GM11168 (cell line): ENCODE results near the gene TRIM9.

Experiments used
- in situ Hi-C: fragments of 300-500 bp; cut with MboI; formaldehyde crosslinking; loops from one replicate; pipeline ENCODE4 v1.12.0; 2022; ENCODE audit warnings: low sequenced_read_pairs; ENCODE audit not compliant: unreplicated experiment

The TRIM9 gene

DNA sequence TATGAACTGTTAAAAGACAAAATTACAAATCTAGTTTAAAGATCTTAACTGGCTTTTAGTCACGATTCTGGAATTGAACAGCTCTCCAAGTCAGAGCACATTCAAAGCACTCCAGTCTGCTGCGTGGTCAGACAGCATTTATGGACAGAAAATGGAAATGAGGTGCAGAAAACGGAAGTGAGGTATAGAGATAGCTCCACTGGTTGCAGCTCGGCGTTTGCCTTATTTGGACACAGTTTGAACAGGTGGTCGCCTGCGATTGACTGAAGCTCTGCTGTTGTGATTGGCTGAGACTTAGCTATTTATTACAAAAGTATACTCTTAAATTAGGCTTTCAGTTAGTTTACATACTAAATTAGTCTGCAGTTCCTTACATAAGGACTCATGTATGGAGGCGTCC lies 28.3 kb downstream of the TRIM9 start:
- in situ Hi-C loops: no loop called here

DNA sequence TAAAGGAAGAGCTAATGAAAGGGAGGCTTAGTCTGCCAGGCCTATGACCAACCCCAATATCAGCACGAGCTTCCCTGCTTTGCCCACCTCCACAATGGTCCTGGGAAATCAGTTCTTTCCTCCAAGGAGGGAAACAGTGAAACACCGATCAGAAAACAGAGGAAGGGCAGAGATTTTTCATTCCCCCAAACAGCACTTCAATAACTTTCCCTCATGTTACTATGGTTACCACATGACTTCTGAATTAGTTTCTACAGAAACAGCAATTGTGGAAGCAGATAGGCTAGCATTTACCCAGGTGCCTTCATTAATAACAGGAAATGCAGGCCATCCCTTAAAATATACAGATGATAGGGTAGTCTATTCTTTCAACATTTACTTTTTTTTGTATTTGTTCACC lies 35.9 kb downstream of the TRIM9 start:
- in situ Hi-C loops: no loop called here

DNA sequence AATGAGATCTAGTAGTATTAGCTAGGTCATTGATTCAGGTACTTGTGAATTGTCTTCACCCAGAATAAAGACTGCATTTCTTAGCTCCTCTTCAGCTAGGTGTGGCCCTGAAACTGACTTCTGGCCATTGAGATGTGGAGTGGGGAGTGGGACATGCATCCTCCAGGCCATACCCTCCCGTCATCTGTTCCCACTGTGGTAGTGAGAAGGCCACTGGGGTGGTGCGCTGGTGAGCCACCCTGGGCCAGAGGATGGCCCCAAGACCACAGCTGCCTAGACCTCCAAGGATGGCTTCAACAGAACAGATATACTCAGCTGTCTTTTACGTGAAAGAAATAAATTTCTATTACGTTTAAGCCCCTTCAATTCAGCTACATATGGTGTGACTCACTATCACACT lies 36.5 kb downstream of the TRIM9 start:
- in situ Hi-C loops: no loop called here

DNA sequence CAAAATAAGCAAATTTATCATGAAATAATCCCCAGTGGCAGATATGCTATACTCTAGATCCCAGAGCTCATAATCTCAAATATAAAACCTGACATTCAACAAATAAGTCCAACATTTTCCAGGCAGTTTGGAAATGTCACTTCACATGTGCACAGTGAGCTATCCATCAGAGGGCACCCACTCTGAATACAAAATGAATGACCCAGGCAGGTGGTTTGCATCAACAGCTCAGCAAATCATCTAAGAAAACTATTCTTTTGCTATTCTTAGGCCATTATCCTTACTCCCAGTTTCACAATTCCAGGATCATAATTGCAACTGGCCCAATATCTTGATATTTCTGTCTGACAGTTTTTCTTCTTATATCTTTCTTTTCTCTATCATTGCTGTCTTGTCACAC lies 38.5 kb downstream of the TRIM9 start:
- in situ Hi-C loops: no loop called here

DNA sequence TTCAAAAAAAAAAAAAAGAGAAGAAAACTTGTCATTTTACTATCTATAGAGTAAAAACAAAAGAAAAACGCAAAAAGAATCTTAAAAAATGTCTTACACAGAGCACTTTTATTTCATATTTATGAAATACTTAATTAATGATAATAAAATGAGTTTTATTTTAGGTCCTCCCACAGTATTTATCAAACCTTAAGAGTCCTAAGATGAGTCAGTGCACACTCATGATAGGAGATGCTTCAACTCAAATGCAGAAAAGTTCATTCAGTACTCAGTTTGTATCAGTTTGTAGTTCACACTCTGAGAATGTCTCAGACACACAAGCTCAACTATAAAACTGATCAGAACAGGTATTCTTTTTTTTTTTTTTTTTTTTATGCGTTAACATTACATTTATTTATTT lies 41.7 kb downstream of the TRIM9 start:
- in situ Hi-C loops: no loop called here

DNA sequence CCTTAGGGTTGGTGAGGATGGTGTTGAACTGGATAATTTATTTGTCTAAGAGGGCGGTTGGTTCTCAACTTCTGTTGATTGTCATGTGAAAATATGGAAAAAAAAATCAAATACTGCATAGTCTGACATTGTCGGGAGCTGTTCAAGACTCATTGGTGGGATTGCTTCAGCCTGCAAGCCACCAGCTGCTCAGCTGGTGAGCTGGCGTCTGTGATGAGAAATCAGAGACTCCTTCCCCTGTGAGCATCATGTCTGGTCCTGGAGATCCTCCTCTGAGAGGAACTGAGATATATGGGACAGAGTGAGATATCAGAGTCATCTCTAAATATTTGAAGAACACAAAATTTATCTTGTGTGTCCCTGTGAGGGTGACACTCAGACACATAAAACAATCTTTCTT lies 49.9 kb downstream of the TRIM9 start:
- in situ Hi-C loops: no loop called here

DNA sequence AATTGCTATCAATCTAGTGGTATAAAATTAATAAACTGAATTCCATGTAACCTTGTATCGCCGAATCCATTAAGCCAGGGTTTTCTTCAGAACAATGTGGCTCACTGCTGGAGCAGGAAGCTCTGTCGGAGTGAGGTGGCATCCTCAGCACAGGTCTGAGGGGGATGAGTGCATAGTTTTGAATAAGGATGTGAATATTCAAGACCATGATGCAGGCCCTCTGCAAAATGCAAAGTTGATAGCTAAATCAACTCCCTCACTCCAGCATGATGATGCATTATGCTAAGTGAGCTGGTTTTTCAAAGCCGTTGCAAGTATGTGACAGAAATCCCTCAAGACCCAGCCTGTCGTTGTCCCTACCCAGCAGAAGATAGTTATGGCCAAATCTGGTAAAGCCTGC lies 53.0 kb downstream of the TRIM9 start:
- in situ Hi-C loops: no loop called here

DNA sequence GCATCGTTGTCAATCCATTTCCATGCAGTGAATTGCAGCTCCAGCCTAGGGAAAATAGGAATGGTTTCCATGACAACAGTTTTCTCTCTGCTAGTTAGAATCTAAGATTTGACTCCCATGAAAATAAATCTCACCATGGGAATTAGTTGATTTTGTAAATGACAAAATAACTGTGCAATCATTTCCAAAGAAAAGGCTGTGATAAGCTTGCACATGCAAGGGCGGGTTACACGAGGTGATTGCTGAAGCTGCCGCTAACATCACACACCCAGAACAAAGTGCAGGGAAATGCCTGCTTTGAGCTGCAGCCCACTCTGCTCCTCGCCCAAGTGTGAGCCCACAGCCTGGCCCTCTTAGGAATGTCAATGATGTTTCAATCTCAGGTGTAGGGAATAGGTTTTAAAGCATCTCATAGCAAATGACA lies 53.8 kb downstream of the TRIM9 start:
- in situ Hi-C loops: no loop called here

DNA sequence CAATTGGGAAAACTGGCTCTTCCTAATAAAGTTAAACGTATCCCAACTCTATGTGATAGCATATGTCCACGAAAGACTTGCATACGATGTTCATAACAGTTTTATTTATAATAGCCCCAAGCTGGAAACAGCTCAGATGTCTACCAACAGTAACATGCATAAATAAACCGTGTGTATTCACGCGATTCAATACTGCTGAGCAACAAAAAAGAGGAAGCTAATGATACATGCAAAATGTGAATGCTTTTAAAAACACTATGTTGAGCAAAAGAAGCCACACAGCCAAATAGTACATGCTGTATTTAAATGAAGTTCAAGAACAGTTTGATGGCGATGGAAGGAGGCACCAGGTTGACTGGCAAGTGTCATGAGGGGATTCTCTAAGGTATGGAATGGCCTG lies 55.7 kb downstream of the TRIM9 start:
- in situ Hi-C loops: no loop called here

DNA sequence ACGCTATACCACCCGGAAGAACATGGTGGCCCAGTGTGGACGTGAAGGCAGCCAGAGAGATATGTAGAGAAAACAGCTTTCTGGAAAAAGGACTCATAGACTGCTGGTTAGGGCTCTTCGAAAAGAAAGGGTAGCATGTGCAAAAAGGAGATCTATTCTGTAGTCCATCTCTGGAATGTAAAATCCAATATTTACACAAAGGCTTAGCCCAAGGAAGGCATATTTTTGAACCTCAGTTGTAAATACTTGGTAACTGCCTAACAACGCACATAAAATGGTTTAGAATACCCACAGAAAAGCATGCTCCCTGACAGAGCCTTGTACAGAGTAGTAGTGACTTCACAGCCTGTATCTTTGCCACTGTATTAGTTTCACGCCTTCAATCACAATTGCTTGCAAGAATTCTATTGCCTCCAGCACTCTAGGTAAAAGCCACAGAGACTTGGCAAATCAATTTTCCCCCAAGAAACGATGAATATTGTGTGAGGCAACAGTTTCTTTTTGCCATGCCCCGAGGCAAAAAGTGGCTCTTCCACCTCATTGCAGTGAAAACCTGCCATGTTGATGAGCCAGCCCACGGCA lies 59.2 kb downstream of the TRIM9 start:
- in situ Hi-C loops: no loop called here

DNA sequence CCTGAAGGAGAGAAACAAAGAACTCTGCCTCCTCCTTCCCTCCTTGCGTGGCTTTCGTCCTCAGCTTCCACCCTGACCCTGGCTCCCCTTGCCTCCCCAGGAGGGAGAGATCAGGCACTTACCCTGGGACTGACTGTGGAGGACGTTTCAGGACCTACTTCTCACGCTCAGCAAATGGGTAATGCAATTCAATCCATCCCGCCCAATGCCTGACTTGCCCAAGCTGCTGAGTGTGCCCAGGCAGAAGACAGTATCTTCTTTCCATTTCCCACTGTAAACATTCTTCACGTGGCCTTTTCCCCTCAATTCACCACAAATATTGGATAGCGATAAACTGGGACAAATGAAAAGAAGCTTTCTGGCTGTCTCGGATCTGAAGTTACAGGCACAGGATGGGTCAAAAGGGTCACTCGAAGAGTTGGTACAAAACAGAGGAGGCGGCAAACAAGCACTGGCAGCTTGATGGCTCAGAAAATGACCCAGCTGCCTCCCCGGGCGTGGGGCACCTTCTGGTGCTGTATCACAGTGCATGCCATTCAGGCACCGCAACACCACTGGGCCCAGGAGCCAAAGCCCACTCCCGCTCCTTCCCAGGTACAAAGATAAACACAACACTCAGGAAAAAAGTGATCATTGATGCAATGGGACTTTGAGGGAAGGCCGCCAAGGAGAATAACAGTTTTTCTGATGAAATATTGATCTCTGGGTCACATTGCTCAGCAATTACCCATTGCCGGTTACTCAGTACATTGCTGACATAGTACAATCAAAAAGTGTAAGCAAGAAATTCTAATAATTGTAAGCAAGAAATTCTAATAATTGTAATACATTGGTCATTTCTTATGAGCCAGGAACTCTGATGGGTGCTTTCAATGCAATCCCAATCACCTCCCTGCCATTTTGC lies 65.8 kb downstream of the TRIM9 start:
- in situ Hi-C loops: no loop called here

DNA sequence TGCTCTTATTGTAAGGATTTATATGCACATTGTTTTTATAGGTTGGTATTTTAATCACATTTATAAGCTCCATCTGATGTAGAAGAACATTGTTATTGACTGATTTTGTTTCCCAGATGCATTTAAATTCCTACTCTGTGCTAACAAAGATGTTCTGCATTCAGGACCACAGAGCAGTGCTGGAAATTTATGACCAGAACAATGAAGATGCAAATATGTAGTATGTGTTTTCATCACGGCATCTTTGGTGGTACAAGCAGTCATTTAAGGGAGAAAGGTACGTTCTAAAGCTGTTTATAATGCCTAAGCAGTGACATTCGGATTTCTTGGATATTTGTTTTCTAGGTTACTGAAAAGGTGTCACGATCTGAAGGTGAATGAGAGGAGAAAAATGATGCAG lies 66.5 kb downstream of the TRIM9 start:
- in situ Hi-C loops: no loop called here

DNA sequence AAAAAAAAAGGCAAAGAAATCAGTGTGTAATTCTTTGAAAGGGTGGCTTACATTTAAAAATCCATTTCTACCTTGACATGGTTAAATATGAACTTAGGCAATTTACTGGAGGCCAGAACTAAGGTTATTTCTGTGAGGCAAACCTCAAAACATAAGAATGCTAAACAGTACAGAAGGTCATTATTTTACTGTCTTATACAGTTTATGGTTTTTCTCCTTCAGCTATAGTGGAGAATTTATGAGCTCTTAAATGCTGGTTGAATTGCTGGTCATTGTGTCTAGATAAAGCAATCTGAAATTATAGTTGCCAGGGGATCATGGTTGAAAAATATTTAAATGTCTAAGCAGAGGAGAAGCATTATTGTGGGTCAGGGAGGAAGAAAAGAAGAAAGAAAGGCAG lies 70.5 kb downstream of the TRIM9 start:
- in situ Hi-C loops: no loop called here

DNA sequence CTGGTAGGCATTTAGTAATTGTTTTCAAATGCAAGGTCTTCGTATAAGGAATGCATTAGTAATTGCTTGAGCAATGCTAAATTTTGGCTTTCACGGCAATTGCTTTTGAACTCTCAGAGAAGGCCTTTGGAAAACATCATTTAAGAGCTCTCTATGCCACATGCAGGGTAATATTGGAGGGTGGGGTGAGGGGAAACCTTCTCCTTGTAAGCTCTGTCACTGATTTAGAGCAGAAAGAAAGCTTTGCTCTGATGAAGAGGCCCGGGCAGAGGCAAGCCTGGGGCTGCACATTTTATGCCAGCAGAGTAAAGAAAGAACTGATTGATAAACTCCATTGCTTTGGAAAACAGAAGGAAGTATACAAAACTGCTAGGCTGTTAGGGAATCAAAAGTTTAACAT lies 70.9 kb downstream of the TRIM9 start:
- in situ Hi-C loops: no loop called here

DNA sequence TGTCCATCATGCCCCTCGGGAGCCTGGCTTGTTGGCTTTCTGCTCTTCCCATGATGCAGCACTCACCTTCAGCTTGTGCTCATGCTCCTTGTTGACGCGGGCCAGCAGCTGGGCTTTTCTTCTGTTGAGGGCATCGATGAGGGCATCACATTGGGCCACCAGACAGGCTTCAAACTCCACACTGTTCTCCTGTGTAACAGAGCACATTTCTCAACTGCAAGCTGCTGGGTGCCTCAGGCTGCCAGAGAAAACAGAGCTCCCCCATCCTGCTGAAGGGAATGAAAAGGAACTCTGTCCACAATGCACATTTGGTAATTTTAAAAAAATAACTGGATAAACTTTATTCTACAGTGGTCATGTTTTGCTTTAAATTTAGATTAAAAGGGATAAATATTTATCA lies 72.1 kb downstream of the TRIM9 start:
- in situ Hi-C loops: no loop called here

DNA sequence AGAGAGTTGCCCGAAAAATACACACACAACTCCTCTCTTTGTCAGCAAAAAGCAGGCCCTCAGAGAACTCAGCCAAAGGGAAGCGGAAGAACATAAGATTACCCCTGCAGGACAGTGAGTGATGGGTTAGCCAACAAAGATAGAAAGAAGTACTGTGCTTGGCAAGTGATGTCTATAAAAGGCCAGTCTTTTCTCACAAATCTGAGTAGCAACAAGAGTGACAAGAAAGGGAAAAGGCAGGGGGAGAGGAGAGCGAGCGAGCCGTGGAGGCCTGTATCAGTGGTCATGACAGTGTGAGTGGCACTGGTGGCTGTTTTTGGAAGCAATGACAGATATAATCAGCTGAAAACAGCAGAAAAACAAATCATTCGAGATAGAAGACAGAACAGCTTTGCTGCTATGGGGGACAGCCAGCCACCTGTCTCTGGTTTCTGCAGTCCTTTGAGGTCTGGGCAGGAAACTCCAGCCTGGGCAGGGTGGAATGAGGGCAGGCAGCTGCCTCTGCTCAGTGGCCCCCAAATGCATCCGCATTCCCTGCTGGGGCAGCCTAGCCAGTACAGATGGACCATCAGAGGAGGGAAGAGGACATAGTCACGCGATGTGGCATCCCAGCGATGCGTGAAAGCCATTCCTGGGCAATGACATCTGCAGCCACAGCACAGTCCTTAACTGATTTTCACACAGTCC lies 74.7 kb downstream of the TRIM9 start:
- in situ Hi-C loops: no loop called here

DNA sequence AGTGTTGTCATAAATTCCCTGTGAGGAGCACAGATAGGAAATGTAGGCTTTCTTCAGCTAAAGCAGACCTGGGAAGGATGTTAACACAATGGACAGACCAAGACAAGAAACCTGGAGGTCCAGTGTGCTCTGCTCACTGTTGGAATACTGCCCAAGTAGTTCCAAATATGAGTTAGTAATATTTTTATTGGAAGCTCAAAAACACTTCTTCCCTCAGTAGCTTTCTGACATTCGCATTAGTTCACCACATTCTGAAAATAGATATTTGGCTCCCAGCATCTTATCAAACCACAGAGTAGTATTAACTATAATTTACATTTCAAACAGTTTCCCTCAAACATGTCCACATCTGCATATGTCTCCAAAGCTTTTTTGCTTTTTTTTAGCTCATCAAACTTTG lies 75.8 kb downstream of the TRIM9 start:
- in situ Hi-C loops: no loop called here

DNA sequence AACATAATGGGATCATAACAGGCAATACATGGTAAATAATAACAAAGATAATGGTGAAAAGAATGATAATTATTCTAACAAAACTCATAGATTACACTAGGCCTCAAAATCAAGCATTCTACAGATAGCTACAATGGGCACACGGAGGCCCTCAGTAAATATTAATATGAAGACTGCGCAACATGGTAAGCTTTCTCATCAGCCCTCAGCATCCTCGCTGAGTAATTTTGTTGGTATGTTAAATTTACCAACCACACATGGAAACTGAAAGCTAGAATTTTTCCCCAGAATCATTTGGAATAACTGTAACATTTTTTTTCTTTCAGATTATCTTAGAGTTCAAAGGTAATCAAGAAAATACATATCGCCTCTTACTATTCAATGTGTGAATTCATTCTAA lies 76.4 kb downstream of the TRIM9 start:
- in situ Hi-C loops: no loop called here

DNA sequence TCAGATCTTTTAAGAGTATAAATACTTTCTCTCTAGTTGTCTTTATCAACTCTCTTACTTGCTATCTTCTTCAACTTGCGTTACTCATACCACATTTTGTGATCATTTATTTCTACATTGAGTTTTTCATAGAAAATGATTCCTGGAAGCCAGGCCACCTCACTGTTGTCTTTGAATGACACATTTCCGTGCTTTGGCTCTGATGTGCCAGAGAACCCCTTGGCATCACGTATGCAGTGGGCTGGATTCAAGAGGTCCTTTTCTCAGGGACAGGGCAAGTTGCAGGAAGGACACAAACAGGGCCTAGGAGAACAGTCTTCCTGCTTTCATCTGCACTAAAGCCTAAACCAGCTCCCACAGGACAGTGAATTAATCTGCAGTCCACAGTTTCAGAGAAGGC lies 80.3 kb downstream of the TRIM9 start:
- in situ Hi-C loops: no loop called here

DNA sequence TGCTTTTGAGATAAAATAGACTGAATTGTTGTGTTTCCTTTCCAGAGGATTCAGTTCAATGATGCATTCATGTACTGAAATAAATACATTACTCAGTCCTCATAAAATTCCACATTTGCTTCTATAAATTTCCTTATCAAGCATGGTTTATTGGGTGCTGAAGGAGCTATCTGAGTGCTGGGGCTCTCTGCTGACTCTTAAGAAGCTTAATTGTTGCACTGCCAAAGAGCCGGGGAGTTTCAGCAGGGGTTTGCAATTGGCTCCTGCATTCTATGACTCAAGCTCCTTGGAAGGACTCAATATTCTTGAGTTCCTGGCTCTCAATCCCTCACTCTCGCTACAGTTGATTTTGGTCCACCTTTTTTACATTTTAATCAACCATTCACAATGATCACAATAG lies 80.8 kb downstream of the TRIM9 start:
- in situ Hi-C loops: no loop called here

DNA sequence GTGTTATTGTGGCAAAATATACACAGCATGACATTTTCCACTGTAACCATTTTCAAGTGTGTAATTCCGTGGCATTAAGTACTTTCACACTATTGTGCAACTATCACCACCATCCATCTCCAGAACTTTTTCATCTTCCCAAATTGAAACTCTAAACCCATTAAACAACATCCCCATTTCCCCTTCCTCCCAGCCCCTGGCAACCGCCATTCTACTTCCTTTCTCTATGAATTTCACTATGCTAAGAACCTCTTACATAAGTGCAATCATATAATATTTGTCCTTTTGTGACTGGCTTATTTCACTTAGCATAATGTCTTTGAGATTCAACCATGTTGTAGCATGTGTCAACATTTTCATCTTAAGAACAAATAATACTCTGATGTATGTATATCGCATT lies 82.8 kb downstream of the TRIM9 start:
- in situ Hi-C loops: no loop called here
